HG03175 (cell line): ENCODE results near the gene CCR7.
"Not testable (repeated sequence)": the region's sequence is repeated elsewhere in the genome, so short reads cannot be mapped to it uniquely, and the experiment has no call there.

Experiments
- ATAC-seq: cut with Tn5 transposase; IDR thresholded peaks from one replicate; pipeline ENCODE4 v1.9.1; 2021; ENCODE audit warnings: mild to moderate bottlenecking, moderate library complexity; ENCODE audit not compliant: unreplicated experiment

The CCR7 gene

DNA sequence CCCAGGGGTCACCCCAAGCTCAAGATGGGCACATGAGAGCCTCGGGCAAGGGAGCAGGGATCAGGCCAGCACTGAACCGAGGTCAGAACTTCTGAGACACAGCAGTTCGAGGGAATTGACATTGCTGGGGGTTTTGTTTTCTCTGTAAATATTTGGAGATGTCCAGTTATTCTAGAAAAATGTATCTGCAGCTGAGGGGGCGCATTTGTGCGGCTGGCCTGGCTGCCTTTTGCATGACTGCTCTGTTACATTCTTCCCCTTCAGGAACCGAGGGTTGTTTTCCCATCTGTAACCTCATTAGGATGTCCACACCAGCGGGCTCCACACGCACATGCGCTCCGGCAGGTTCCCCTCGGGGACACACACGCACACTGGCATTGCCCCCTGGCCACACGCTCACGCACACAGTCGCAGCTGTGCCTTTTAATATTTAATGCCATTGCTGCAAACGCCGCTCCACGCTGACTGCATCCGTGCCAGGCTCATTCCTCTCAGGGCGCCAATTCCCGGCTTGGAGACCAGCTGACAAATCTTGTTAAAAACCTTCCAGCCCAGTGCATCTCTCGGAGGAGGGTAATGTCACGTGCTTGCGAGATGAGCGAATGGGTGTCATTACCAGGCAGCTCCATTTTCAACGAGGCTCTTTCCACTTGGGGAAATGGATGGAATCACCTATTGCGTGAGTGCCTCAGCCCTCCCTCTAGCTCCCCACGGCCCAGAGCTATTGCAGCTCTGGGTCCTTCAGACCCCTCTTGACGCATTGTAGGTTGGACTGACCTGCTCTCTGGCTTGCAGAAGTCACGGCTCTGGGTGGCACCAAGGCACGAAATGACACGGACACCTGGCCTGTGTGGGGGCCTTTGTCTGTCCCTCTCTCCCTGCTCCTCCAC lies 13.1 kb downstream of the CCR7 start:
- ATAC-seq: no peak

DNA sequence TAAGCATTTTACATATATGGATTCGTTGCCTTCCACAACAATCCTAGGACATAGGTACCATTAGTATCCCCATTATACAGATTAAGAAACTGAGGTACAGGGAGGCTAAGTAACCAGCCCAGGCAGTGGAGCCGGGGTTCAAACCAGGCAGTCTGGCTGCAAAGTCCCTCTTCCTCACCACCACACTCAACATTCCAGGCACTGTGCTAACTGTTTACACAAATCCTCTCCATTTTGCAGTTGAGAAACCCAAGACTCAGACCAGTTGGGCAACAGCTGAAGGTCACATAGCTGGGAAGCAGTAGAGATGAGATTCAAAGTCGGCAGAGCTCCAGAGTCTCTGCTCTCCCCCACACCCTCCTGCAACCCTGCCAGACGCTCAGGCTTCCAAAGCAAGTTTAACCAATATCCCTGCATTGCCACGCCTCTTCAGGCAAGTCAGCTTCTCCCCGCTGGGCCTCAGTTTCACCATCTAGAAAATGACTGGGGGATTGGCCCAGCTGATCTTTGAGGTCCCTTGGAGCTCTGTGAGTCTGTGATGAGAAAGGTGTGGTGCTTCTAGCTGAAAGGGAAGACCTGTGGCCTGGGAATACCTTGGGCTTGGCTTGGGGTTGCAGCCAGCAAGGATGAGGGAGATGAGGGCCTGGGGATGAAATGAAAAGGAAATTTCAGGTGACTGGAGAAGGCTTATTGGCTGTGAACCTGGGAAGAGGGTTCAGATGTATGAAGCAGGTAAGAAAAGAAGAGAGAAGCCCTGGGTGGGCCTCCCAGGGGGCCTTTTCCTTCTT lies 14.0 kb downstream of the CCR7 start:
- ATAC-seq: no peak

DNA sequence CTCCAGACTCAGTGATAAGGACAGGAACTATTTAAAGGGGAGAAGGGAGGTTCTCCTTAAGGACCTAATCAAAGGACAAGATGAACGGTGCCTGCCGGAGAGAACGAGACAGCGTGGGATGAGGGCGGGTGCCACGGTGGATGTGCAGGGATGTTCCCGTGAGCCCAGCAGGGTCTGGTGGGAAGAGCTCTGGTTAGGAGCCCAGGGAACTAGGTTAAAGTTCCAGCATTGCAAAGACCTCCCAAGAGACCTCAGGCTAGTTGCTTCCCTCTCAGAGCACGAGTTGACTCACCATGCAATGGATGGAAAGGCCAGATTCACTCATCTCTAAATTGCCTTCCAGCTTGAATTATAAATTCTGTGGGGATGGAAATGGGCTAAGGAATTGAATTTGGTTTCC lies 14.7 kb downstream of the CCR7 start:
- ATAC-seq: no peak

DNA sequence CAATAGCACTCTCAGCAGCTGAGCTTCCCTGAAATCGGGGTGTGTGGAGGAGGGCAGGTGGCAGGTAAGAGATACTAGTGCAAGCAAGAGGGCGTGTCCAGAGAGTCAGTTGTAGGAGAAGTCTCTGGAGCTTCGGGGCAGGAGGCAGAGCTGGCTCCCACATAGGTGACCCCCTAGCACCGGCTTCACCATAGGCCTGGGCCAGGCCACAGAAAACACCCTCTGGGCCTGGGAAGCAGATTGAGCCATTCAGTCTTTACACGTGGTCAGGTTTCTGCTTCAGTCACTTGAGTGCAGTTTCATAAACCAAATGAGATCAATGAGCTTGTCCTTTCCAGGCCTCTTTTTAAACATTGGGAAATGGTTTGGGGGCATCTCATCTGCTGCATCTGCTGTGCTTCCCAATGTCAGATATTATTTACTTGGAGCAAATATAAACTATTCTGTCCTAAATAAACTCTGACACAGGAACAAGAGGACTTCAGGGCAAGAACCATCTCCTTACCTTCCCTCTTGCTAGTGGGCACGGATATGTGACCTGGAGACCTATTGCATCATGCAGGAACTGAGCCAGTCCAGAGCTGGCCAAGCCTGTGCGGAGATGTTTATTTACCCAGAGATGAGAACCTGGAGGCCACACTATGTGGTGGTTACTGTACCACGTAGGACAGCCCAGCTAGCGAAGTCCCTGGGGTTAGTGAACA lies 16.1 kb downstream of the CCR7 start:
- no peak for ATAC-seq

DNA sequence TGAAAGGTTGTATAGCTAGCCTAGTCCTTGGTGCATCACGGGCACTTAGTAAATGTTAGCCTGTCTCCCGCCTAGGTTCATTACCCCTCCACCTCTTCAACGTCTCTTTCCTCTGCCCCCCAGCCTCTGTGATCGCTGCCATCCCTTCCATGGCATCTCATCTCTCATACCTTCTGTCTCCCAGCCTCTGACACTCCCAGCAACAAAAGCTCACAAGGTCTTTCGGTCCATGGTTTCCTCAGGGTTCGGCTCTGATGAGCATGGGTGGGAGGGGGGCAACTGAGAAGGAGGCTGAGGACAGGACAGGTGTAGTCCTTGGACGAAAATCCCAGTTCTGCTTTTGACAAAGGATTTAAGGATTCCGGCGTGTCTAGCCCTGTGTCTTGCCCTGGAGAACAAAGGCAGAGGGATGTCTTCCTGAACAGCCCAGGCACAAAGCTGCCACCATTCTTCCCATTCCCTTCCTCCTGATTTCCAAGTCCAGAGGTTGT lies 16.7 kb downstream of the CCR7 start:
- ATAC-seq: no peak

DNA sequence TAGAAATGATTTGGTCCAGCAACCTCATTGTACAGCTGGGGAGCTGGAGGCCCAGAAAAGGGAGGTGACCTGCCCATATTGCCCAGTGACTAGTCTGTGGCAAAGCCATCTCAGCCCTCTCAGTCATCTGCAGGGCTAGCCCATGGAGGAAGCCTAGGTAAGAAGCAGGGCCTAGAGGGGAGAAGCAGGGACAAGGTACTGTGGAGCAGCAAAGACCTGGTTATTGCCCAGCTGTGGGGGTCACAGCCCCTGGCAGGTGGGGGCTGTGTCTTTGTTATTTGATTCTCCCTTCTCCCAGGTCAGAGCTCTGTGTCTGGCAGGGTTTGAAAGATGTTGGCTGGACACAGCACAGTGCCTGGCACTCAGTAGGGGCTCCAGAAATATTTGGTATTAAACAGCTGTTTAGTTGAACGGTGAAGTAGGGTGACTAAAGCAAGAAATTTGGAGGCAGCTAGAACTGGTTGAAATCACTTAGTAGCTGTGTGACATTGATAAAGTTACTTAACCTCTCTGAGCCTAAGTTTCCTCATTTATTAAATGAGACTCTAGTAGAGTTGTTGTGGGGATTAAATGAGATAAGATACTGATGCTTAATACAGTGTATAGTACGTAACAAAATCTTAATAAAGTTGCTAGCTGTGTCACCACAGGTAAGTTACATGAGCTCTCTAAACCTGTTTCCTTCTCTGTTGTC lies 17.3 kb downstream of the CCR7 start:
- ATAC-seq: no peak

DNA sequence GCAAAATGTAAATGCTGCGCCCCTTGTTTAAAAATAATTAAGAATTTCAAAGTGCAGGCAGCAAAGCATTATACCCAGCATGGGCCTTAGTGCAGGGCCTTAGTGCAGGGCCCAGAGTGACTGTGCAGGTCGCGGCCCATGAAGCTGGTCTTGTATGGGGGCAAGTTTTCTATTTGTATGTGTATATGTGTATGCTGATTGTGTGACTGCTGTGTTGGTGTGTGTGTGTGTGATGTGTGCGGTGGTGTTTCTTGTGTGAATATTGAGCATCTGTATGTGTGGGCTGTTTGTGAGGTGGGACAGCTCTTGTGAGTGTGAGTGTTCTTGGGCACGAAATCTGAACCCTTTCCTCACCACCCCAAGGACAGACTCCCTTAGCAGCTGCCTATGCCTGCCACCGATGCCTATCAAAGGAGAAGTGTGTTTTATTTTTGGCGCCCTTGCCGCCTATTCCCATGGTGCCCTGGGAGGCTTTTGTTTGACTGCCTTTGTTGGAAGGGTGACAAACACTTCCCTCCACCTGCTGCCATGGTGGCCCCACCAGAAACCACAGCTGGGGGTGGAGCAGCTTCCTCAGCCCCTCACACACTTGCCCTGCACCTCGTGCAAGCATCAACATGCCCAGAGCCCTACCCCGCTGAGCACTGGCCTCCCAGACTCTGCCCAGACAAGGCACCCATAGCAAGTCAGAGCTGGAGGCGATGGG lies 18.0 kb downstream of the CCR7 start:
- no peak for ATAC-seq

DNA sequence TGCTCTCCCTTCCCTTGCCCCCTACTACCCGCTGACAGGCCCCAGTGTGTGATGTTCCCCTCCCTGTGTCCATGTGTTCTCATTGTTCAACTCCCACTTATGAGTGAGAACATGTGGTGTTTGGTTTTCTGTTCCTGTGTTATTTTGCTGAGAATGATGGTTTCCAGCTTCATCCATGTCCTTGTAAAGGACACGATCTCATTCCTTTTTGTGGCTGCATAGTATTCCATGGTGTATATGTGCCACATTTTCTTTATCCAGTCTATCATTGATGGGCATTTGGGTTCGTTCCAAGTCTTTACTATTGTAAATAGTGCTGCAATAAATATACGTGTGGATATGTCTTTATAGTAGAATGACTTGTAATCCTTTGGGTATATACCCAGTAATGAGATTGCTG lies 18.8 kb downstream of the CCR7 start:
- not testable (repeated sequence) for ATAC-seq

DNA sequence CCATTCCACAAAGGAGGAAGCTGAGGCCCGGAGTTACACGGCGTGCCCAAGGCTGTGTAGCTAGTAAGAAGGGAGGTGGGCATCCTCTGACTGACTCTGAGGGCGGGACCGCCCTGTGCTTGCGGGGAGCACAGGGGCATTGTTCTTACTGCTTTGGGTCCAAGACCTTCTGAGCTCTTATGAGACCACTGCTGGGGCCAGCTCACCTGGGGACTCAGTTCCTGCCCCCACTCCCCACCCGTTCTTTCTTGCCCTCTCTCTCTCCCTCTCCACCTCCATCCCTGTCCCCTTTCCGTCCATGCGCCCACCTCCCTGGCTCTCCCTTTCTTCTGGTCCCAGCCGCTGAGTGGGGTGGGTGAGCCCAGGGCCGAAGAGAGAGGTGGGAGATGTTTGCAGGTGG lies 19.6 kb downstream of the CCR7 start:
- ATAC-seq: no peak

DNA sequence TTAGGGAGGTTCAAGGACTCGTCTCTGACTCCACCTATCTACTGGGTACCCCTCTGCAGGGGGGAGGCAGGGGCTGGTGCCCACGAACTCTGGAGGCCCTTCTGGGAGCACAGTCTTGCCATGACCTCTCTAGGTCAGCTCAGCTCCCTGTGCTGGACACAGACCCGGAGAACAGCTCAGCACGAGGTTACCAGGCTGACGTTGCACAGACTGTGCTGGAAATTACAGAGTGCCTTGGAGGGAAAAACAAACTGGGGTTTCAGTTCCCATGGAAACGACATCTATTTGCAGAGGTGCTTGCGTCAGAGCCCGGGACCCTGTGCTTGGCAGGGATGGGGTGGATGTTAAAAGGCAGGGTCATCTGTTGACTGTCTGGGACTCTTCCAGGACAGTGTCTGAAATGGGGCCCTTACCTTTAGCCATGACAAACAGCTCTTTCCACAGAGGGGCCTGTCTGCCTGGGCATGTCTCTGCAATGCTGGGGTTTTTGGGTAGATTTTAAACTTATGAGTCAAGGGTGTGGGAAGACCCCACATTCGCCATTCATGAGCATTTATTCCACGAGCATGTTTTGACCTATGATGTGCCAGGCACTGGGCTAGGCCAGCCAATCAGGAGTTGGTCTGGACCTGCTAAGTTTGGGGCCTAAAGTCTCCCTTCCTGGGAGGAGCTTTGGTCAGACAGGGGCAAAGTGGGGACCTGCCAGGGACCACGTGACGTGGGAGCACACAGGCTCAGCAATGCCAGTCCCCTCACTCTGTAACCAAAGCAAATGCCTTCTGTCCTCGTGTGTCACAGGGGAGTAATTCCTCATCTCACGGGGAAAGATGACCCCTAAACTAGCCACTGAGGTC lies 22.5 kb downstream of the CCR7 start:
- ATAC-seq: no peak

DNA sequence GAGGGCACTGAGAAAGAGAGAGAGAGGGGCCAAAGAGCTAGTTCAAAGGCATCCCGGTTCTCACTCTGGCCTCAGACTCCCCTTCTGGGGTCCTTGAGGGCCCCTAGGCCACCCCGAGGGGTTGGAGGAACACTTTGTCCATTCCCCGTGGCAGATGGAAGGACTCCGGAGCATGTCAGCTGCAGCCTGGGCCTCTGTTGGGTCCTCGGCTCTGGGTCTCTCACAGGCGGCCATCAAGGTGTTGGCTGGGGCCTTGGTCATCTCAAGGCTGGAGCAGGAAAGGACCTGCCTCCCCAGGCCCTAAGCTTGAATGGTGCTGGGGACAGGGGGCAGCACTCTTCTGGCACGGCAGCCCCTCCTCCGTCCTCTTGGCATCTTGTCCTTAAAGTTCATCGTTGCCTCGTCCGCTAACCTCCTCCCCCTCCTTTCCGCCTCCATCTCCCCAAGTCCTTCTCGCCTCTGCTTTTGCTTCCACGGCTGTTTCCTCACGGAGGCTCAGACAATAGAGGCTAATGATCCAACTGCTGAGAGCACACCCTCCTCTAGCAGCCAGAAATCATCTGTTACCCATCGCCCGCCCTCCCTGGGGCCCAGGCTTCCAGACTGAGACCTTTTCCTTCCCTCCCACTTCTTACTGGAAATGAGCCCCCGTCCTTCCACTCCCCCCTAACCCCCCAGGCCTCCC lies 23.3 kb downstream of the CCR7 start:
- no peak for ATAC-seq

DNA sequence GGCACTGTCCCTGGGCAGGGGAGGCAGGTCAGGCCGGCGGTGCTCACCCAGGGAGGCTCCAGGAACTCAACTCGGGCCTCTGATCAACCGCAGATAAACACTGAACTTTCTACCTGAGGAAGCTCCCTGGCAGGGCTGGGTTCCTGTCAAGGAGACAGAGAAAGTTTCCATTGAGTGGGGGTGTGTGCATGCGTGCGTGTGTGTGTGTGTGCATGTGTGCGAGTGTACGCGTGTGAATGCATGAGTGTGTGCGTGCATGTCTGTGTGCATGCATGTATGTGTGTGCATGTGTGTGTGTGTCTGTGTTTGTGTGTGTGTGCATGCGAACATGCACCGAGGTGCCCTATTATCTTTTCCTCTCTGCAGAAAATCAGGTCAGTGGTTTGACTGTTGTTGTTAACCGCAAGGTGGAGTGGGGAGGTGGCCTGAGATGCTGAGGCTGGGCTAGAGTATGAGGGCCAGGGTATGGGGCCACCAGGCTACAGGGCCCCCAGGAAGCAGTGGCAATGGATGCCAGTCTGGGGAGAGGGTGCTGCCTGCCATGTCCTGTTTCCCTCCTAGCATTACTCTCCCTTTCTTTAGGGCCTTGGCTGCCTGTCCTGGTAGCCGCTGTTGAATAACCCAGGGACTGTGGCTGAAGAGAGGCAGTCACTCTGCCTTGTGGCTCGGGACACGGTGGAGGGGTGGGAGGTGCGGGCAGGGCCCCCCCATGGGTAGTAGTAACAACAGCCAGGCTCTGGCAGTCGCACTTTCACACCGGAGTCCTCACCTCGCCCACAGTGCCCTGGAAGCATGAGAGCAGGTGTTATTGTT lies 24.0 kb downstream of the CCR7 start:
- ATAC-seq: no peak

DNA sequence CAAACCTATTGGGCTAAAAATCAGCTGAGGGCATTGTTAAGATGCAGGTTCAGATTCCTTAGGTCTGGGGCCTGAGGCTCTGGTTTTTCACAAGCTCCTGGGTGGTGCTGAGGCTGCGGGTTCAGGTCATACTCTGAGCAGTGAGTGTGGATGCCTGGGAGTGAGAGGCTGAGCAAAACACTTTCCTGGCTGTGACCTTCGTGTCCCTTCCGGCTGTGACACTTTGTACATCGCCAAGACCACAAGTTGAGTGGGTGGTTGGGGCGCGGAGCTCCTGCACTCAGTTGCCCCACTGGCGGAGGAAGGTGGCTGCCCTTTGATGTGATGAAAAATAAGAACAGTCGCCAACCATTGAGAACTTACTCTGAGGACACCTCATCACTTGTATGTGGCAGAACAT lies 24.8 kb downstream of the CCR7 start:
- no peak for ATAC-seq

DNA sequence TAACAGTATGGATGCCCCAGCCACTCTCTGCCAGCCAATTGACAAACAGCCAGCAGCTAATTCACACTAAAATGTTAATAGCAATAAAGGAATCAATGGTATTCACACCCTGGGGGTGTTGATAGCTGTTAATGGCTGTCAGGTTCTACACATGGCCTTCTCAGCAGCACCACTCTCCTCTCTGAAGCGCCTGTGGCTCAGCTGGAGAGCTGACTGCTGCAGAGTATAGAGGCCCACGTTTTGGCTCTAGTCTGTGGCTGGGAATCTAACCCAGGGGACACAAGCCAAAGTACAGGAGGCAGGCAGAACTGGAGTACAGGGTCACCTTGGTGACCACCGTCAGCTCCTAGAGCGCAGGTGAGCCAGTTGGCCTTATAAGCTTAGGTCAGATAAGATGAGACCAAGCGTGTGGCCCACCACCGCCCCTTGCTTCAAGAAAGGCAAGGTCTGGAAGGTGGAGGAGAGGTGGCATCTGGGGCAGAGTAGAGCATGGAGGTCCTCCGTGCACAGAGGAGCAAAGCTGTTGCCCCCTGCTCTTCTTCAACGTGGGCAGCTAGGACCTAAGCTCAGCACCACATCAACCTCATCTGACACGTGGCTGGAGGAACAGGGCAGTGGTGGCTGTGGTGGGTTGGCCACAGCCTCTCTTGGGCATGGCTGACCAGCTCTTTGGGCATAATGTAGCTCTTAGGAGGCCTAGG lies 25.4 kb downstream of the CCR7 start:
- ATAC-seq: no peak

DNA sequence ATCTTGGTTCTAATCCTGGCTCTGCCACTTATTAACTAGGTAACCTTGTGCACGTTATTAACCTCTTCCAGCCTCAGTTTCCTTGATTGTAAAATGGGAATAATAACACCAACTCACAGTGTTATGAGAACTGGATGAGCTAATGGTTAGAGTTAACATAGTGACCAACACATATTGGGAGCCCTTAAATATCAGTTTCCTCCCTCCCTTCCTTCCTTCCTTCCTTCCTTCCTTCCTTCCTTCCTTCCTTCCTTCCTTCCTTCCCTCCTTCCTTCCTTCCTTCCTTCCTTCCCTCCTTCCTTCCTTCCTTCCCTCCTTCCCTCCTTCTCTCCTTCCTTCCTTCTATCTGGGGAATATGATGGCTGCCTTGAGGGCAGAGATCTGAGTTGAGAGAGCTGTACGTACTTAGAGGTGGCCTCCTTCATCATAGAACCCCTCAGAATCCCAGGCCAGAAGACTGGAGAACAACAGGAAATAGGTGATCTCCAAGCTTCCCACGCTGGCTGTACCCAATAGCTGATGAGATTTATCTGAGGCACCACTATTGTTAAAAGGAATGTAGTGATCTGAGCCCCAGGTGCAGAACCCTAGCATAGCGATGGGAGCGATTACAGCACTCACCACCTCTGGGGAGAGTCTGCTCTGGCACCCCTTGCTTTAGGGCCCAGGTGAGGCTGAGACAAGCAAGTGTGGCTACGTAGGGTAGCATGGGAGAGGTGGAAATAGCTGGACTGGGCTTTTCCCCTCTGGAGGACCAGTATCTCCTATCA lies 26.2 kb downstream of the CCR7 start:
- no peak for ATAC-seq
